Hepatocyte (in vitro differentiated cells): ENCODE data around the gene CSRP1.

Source experiments
- CTCF ChIP-seq: fragments of 200-600 bp; sonication (generic); IDR thresholded peaks from 2 replicates; pipeline ENCODE4 v1.5.1; 2016; ENCODE audit warnings: antibody characterized with exemption, mild to moderate bottlenecking; ENCODE audit not compliant: poor library complexity
- EZH2 ChIP-seq: fragments of 200-600 bp; sonication (generic); IDR thresholded peaks from 2 replicates; pipeline ENCODE4 v1.6.1; 2016; ENCODE audit warnings: antibody characterized with exemption, mild to moderate bottlenecking, borderline replicate concordance
- EZH2phosphoT487 ChIP-seq: fragments of 200-600 bp; sonication (generic); IDR thresholded peaks from one replicate; pipeline ENCODE4 v1.6.1; 2018; ENCODE audit warnings: antibody characterized with exemption, mild to moderate bottlenecking, low read depth, moderate library complexity; ENCODE audit not compliant: unreplicated experiment, severe bottlenecking

- TF ChIP-seq CTCF (no peak), EZH2 (no peak), EZH2phosphoT487 (no peak)
These were observed 45.1 kb downstream of the CSRP1 start for GRCh38 chr1:201461645-201462441.
